ENCODE data around the gene FAM131A.

DNA sequence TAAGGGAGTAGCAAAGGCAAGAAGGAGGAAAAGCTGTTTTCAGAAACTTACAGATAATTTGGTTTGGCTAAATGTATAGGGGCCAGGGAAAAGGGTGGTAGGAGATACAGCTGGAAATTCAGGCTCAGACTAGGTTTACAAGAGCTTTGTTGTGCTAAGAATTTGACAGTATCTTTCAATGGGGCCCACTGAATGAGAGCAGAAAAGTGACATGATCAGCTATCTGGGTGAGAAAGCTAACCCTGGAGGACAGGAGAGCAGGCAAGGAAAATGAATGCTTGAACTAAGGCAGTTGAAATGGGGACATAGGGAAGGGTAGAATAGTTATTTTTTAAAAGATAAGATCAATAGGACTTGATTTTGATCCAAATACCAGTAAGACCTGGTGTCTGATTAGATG lies 25.8 kb upstream of the FAM131A start:
- TF ChIP-seq RXRA (IDR thresholded peaks at IDR 0.05), result no peak
- TF ChIP-seq, protein P1, sequence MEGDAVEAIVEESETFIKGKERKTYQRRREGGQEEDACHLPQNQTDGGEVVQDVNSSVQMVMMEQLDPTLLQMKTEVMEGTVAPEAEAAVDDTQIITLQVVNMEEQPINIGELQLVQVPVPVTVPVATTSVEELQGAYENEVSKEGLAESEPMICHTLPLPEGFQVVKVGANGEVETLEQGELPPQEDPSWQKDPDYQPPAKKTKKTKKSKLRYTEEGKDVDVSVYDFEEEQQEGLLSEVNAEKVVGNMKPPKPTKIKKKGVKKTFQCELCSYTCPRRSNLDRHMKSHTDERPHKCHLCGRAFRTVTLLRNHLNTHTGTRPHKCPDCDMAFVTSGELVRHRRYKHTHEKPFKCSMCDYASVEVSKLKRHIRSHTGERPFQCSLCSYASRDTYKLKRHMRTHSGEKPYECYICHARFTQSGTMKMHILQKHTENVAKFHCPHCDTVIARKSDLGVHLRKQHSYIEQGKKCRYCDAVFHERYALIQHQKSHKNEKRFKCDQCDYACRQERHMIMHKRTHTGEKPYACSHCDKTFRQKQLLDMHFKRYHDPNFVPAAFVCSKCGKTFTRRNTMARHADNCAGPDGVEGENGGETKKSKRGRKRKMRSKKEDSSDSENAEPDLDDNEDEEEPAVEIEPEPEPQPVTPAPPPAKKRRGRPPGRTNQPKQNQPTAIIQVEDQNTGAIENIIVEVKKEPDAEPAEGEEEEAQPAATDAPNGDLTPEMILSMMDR (IDR thresholded peaks at IDR 0.05; ENCODE audit: low read depth, low read length, missing input control), result no peak
- TF ChIP-seq YY1 (IDR thresholded peaks at IDR 0.05), result no peak
- TF ChIP-seq, protein P2, sequence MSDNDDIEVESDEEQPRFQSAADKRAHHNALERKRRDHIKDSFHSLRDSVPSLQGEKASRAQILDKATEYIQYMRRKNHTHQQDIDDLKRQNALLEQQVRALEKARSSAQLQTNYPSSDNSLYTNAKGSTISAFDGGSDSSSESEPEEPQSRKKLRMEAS (IDR thresholded peaks at IDR 0.05), result no peak
- TF ChIP-seq GABPA (IDR thresholded peaks at IDR 0.05 in 1 of 2, conservative IDR thresholded peaks at IDR 0.05 in 1 of 2), result no peak
- TF ChIP-seq ATF3 (IDR thresholded peaks at IDR 0.05), result no peak
- no peak for TF ChIP-seq HNF4G (IDR thresholded peaks at IDR 0.05)
- TF ChIP-seq REST (IDR thresholded peaks at IDR 0.05), result no peak
- no peak for TF ChIP-seq JUND (IDR thresholded peaks at IDR 0.05)
- no peak for TF ChIP-seq TAF1 (conservative IDR thresholded peaks at IDR 0.05)
- TF ChIP-seq, protein P3, sequence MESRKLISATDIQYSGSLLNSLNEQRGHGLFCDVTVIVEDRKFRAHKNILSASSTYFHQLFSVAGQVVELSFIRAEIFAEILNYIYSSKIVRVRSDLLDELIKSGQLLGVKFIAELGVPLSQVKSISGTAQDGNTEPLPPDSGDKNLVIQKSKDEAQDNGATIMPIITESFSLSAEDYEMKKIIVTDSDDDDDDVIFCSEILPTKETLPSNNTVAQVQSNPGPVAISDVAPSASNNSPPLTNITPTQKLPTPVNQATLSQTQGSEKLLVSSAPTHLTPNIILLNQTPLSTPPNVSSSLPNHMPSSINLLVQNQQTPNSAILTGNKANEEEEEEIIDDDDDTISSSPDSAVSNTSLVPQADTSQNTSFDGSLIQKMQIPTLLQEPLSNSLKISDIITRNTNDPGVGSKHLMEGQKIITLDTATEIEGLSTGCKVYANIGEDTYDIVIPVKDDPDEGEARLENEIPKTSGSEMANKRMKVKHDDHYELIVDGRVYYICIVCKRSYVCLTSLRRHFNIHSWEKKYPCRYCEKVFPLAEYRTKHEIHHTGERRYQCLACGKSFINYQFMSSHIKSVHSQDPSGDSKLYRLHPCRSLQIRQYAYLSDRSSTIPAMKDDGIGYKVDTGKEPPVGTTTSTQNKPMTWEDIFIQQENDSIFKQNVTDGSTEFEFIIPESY (IDR thresholded peaks at IDR 0.05), result no peak
- TF ChIP-seq EGR1 (IDR thresholded peaks at IDR 0.05; ENCODE audit: low read depth in 2 of 2), result no peak
- TF ChIP-seq RAD21 (IDR thresholded peaks at IDR 0.05), result no peak
- no peak for TF ChIP-seq SP1 (IDR thresholded peaks at IDR 0.05)
